Measurements from ENCODE around the gene ABCG4. TPM values are rescaled to one million over a fixed set of nuclear protein-coding genes. Genes with fewer than 3 reads are reported as not detected.
"Not testable (repeated sequence)": the region's sequence is repeated elsewhere in the genome, so short reads cannot be mapped to it uniquely, and the experiment has no call there.

The ABCG4 gene
- total RNA-seq, 2 donors from 2014 or later: 0.33 TPM; not detected in 1

- 52 to 55% methylated on average over 6 of the region's 6 CpGs for WGBS, 2 donors
- ATAC-seq (no peak), DNase-seq (peak in 2 of 4 donors; percentile 18 to 40)
- Histone ChIP-seq H3K4me1 (peaks cover 32% of the 10 kb centered on the region), H3K4me3 (no peak overlapping the region), H3K36me3 (replicated peaks in 1 of 2; ENCODE audit: insufficient read depth in 1 of 2, low read depth in 2 of 2) (peaks cover 0 to 8% of the 10 kb centered on the region in 2 donors), H3K9me3 (no peaks in the 10 kb centered on the region), H3K27ac (peak overlapping the region in 2 of 4 donors; percentile 41 to 46), H3K27me3 (no peaks in the 10 kb centered on the region)
- TF ChIP-seq CTCF (IDR thresholded peaks at IDR 0.05) (no peak), POLR2A (IDR thresholded peaks at IDR 0.05) (no peak)
- intact Hi-C loops (cut with DNase I): no loop called here
Measured at GRCh38 chr11:119125821-119126220, 23.0 kb upstream of the ABCG4 start.

GRCh38 chr11:119126675-119127268, 22.1 kb upstream of the ABCG4 start:
- DNase-seq: peak in 3 of 4 donors; percentile 35 to 59 (median 40)
- Histone ChIP-seq H3K27ac (peak overlapping the region in 2 of 4 donors; percentile 41 to 46), H3K4me1 (peaks cover 31% of the 10 kb centered on the region), H3K36me3 (replicated peaks in 1 of 2; ENCODE audit: insufficient read depth in 1 of 2, low read depth in 2 of 2) (peaks cover under 1 to 17% of the 10 kb centered on the region in 2 donors), H3K4me3 (no peak overlapping the region), H3K9me3 (no peaks in the 10 kb centered on the region), H3K27me3 (no peaks in the 10 kb centered on the region)
- peak; percentile 56 for ATAC-seq
- intact Hi-C loops (cut with DNase I): no loop called here
- 35 to 36% methylated on average over 5 of the region's 5 CpGs for WGBS, 2 donors
- TF ChIP-seq CTCF (IDR thresholded peaks at IDR 0.05) (no peak), POLR2A (IDR thresholded peaks at IDR 0.05) (no peak)

GRCh38 chr11:119130662-119131061, 18.2 kb upstream of the ABCG4 start:
- H3K4me1 ChIP-seq: peaks cover 14% of the 10 kb centered on the region
- H3K9me3 ChIP-seq: no peaks in the 10 kb centered on the region
- ATAC-seq (no peak), DNase-seq (no peak)
- WGBS, 2 donors: 75 to 84% methylated on average over 3 of the region's 3 CpGs
- H3K36me3 ChIP-seq (replicated peaks in 1 of 2; ENCODE audit: insufficient read depth in 1 of 2, low read depth in 2 of 2): peaks cover 10 to 31% of the 10 kb centered on the region in 2 donors
- TF ChIP-seq CTCF (IDR thresholded peaks at IDR 0.05) (no peak), POLR2A (IDR thresholded peaks at IDR 0.05) (no peak)
- no peak overlapping the region for H3K4me3 ChIP-seq
- no peaks in the 10 kb centered on the region for H3K27me3 ChIP-seq
- H3K27ac ChIP-seq: no peak overlapping the region
- intact Hi-C loops (cut with DNase I): no loop called here

GRCh38 chr11:119134389-119134978, 14.4 kb upstream of the ABCG4 start:
- Histone ChIP-seq H3K4me3 (no peak overlapping the region), H3K27me3 (no peaks in the 10 kb centered on the region), H3K36me3 (replicated peaks in 1 of 2; ENCODE audit: insufficient read depth in 1 of 2, low read depth in 2 of 2) (peaks cover 10 to 31% of the 10 kb centered on the region in 2 donors), H3K4me1 (no peaks in the 10 kb centered on the region), H3K27ac (no peak overlapping the region), H3K9me3 (no peaks in the 10 kb centered on the region)
- TF ChIP-seq CTCF (IDR thresholded peaks at IDR 0.05) (peak in 6 of 7 experiments; percentile 44 to 62 (median 53)), POLR2A (IDR thresholded peaks at IDR 0.05) (no peak)
- WGBS, 2 donors: 28 to 46% methylated on average over 4 of the region's 4 CpGs
- DNase-seq (peak; percentile 42 to 65 (median 56)), ATAC-seq (peak; percentile 76)
- intact Hi-C loops (cut with DNase I): no loop called here

- H3K27me3 ChIP-seq; H3K36me3 ChIP-seq (replicated peaks in 1 of 2; ENCODE audit: insufficient read depth in 1 of 2, low read depth in 2 of 2); H3K27ac ChIP-seq; intact Hi-C loops (cut with DNase I); DNase-seq; H3K4me3 ChIP-seq; H3K9me3 ChIP-seq; ATAC-seq; H3K4me1 ChIP-seq: not testable (repeated sequence)
- 80 to 84% methylated on average over 10 of the region's 10 CpGs for WGBS, 2 donors
Measured at GRCh38 chr11:119139276-119139675, 9.6 kb upstream of the ABCG4 start.
